Liver (tissue), 5 donors: ENCODE measurements around the gene RRN3. TPM values are rescaled to one million over a fixed set of nuclear protein-coding genes. Genes with fewer than 3 reads are reported as not detected.

Experiments
- polyA plus RNA-seq, 2 donors: library from polyadenylated mRNA; stranded (reverse) in 1 of 2; unstranded in 1 of 2; fragments of 200-250 nt in 1 of 2; fragments of >200 nt in 1 of 2; fragmentation: Nextera tagmentation in 1 of 2; extraction: Ambion mirVana in 1 of 2; gene quantifications; one replicate each; pipeline versions ENCODE4 v1.2.1 to v1.2.3, GENCODE V29; 2013 to 2015
- small RNA-seq: library from RNA; depleted of rRNA; stranded (forward); fragments of <200 nt; gene quantifications from one replicate; pipeline ENCODE3, GENCODE V24; 2014
- total RNA-seq, 2 donors: library from RNA; depleted of rRNA; stranded (reverse); fragments of >200 nt; gene quantifications; one replicate each; pipeline ENCODE4 v1.2.3, GENCODE V29; 2014
- donor health status: healthy.
- donor health status: healthy.
- donor health status: healthy.

Gene RRN3
- total and polyA plus RNA-seq, 4 donors, result 8.2 to 28.4 (median 16.3) TPM

Small RNA genes lying within 50 kb of the gene (small RNA-seq; reads per million reads assigned to genes)
- gene MIR1972-1, result not detected

Other genes with a start within 250 kb of the RRN3 start
- gene NPIPA1, start 156.8 kb downstream of the RRN3 start, total RNA-seq, result 10 to 100 TPM; 19.8 to 43.4 TPM
- 10 to 100 TPM; 10.3 to 17.6 TPM for gene NPIPA1, start 156.8 kb downstream of the RRN3 start, polyA plus RNA-seq
- 100 to 1,000 TPM in 1 of 2 donors, 10 to 100 TPM in 1; 44.7 to 165 TPM for gene PDXDC1, start 119.2 kb downstream of the RRN3 start, total RNA-seq
- gene PDXDC1, start 119.2 kb downstream of the RRN3 start, polyA plus RNA-seq, result 10 to 100 TPM; 52.4 to 63.7 TPM
- gene NTAN1, start 38.2 kb downstream of the RRN3 start, total RNA-seq, result 10 to 100 TPM; 31.4 to 43.9 TPM
- 10 to 100 TPM; 14.0 to 37.1 TPM for gene NTAN1, start 38.2 kb downstream of the RRN3 start, polyA plus RNA-seq